A549 (cell line): ENCODE results near the gene TBC1D24. TPM values are rescaled to one million over a fixed set of nuclear protein-coding genes. Genes with fewer than 3 reads are reported as not detected.
A peak's percentile ranks its signal among the peaks of the same experiment; 100 is the strongest.
"Not testable (repeated sequence)": the region's sequence is repeated elsewhere in the genome, so short reads cannot be mapped to it uniquely, and the experiment has no call there.

ENCODE experiments used
- ATAC-seq, 2 experiments: fragments of 200-7000 bp in 1 of 2; fragments of >200 bp in 1 of 2; cut with Nextera tagmentation in 1 of 2; cut with Tn5 transposase in 1 of 2; 3 replicates each; pipeline versions ENCODE4 v1.8.0 to v1.9.1; 2018 to 2020; ENCODE audit warnings: mild to moderate bottlenecking in 1 of 2, moderate library complexity in 1 of 2
- CTCF ChIA-PET: fragments of 300-600 bp; sonication (Branson Sonifier 250); formaldehyde crosslinking; extraction: SDS; loops from one replicate; lab custom pipeline; 2021; ENCODE audit warnings: antibody characterized with exemption, inconsistent platforms; lab: Yijun Ruan, JAX
- POLR2A ChIA-PET: fragments of 350-600 bp; formaldehyde crosslinking; extraction: SDS; loops from one replicate; lab custom pipeline; 2021; ENCODE audit warnings: antibody characterized with exemption, inconsistent platforms; lab: Yijun Ruan, JAX
- DNase-seq, 2 experiments: peaks; one replicate each; pipeline versions ENCODE4 v3.0.0 to v3.0.0-alpha.2; 2011 to 2016; ENCODE audit warnings: low read depth in 1 of 2, low spot score in 1 of 2
- FAIRE-seq: peaks from 2 replicates; lab custom pipeline; 2011; peaks lifted over from hg19 to GRCh38; lab: Jason Lieb, UNC
- H3K27ac ChIP-seq, 2 experiments: fragments of >200 bp; sonication (Bioruptor Twin); formaldehyde crosslinking; 3 replicates each; pipeline ENCODE4 v1.5.1; 2016 to 2017
- H3K4me1 ChIP-seq: fragments of >200 bp; sonication (Bioruptor Twin); formaldehyde crosslinking; 3 replicates; pipeline ENCODE4 v1.6.1; 2016
- H3K4me2 ChIP-seq: fragments of >200 bp; sonication (Bioruptor Twin); formaldehyde crosslinking; 3 replicates; pipeline ENCODE4 v1.6.1; 2016
- H3K4me3 ChIP-seq: fragments of >200 bp; sonication (Bioruptor Twin); formaldehyde crosslinking; 3 replicates; pipeline ENCODE4 v1.5.1; 2016
- H3K9me3 ChIP-seq: fragments of >200 bp; sonication (Bioruptor Twin); formaldehyde crosslinking; 3 replicates; pipeline ENCODE4 v1.6.1; 2016
- ATOH8 ChIP-seq: fragments of 250-450 bp; sonication (Bioruptor Pico); IDR thresholded peaks from 2 replicates; pipeline ENCODE4 v1.5.0; 2020; ENCODE audit warnings: low read depth, mild to moderate bottlenecking, moderate library complexity
- CBX8 ChIP-seq: fragments of 200-600 bp; sonication (generic); IDR thresholded peaks from 2 replicates; pipeline ENCODE4 v1.6.1; 2016
- CEBPB ChIP-seq, 2 experiments: fragments of >200 bp in 1 of 2; sonication (Bioruptor Twin) in 1 of 2; formaldehyde crosslinking in 1 of 2; IDR thresholded peaks; 2 replicates each; pipeline ENCODE4 v1.6.1; 2012 to 2016
- CHD2 ChIP-seq: fragments of 150-350 bp; IDR thresholded peaks from 2 replicates; pipeline ENCODE4 v1.6.1; 2014; ENCODE audit warnings: low read length; ENCODE audit not compliant: partially characterized antibody
- EHMT2 ChIP-seq: fragments of 200-600 bp; sonication (generic); IDR thresholded peaks from 2 replicates; pipeline ENCODE4 v1.6.1; 2016; ENCODE audit warnings: antibody characterized with exemption, low read depth, mild to moderate bottlenecking, moderate library complexity
- EP300 ChIP-seq, 2 experiments: fragments of >200 bp; sonication (Bioruptor Twin); formaldehyde crosslinking; IDR thresholded peaks; 2 replicates in 1 of 2; 3 replicates in 1 of 2; pipeline ENCODE4 v1.6.1; 2016 to 2017
- FOSL2 ChIP-seq, 2 experiments: fragments of 450-650 bp in 1 of 2; fragments of >200 bp in 1 of 2; sonication (Bioruptor Twin) in 1 of 2; formaldehyde crosslinking; IDR thresholded peaks; 2 replicates each; pipeline versions ENCODE4 v1.5.0 to v1.6.1; 2016 to 2020; ENCODE audit warnings: mild to moderate bottlenecking in 1 of 2, moderate library complexity in 1 of 2
- FOXS1 ChIP-seq: fragments of 250-450 bp; sonication (Bioruptor Pico); IDR thresholded peaks from 2 replicates; pipeline ENCODE4 v1.5.0; 2020; ENCODE audit warnings: mild to moderate bottlenecking, moderate library complexity
- GATA3 ChIP-seq: IDR thresholded peaks from 2 replicates; pipeline ENCODE4 v1.6.1; 2012; ENCODE audit warnings: borderline replicate concordance
- HDAC2 ChIP-seq: fragments of 200-600 bp; sonication (generic); IDR thresholded peaks from 2 replicates; pipeline ENCODE4 v1.6.1; 2016
- HEYL ChIP-seq: fragments of 250-450 bp; sonication (Bioruptor Pico); IDR thresholded peaks from 2 replicates; pipeline ENCODE4 v1.8.0; 2021; ENCODE audit warnings: mild to moderate bottlenecking, moderate library complexity
- JUN ChIP-seq, 2 experiments: fragments of >200 bp; sonication (Bioruptor Twin); formaldehyde crosslinking; IDR thresholded peaks; 2 replicates in 1 of 2; 3 replicates in 1 of 2; pipeline ENCODE4 v1.6.1; 2016 to 2017
- JUNB ChIP-seq: fragments of >200 bp; sonication (Bioruptor Twin); formaldehyde crosslinking; IDR thresholded peaks from 2 replicates; pipeline ENCODE4 v1.6.1; 2016
- KDM1A ChIP-seq: fragments of 200-600 bp; sonication (generic); IDR thresholded peaks from 2 replicates; pipeline ENCODE4 v1.6.1; 2016; ENCODE audit warnings: low read depth, mild to moderate bottlenecking
- MAX ChIP-seq: IDR thresholded peaks from 2 replicates; pipeline ENCODE4 v1.6.1; 2012
- MAZ ChIP-seq: fragments of 150-350 bp; IDR thresholded peaks from 2 replicates; pipeline ENCODE4 v1.6.1; 2014; ENCODE audit warnings: antibody characterized with exemption, low read depth, low read length, borderline replicate concordance
- MYC ChIP-seq: IDR thresholded peaks from 2 replicates; pipeline ENCODE4 v1.6.1; 2012; ENCODE audit warnings: mild to moderate bottlenecking, inconsistent platforms, low read length, improper control_type of control experiment, borderline replicate concordance
- NPAS2 ChIP-seq: fragments of 250-450 bp; sonication (Bioruptor Pico); IDR thresholded peaks from 2 replicates; pipeline ENCODE4 v1.8.0; 2022; ENCODE audit warnings: mild to moderate bottlenecking, moderate library complexity, borderline replicate concordance
- PBX3 ChIP-seq: IDR thresholded peaks from 2 replicates; pipeline ENCODE4 v1.6.1; 2012
- PHF8 ChIP-seq: fragments of 200-600 bp; sonication (generic); IDR thresholded peaks from 2 replicates; pipeline ENCODE4 v1.6.1; 2016; ENCODE audit warnings: low read depth, mild to moderate bottlenecking, antibody characterized with exemption, moderate library complexity, borderline replicate concordance
- POLR2AphosphoS2 ChIP-seq: conservative IDR thresholded peaks from 2 replicates; pipeline ENCODE4 v1.6.1; 2012; ENCODE audit warnings: low read length, improper control_type of control experiment, inconsistent platforms
- REST ChIP-seq: fragments of 200-600 bp; sonication (generic); IDR thresholded peaks from 2 replicates; pipeline ENCODE4 v1.6.1; 2016; ENCODE audit warnings: antibody characterized with exemption, mild to moderate bottlenecking, moderate library complexity
- RNF2 ChIP-seq: fragments of 200-600 bp; sonication (generic); IDR thresholded peaks from 2 replicates; pipeline ENCODE4 v1.6.1; 2016; ENCODE audit warnings: low read depth, mild to moderate bottlenecking, antibody characterized with exemption, moderate library complexity, borderline replicate concordance
- SREBF2 ChIP-seq: fragments of 450-650 bp; IDR thresholded peaks from 2 replicates; pipeline ENCODE4 v1.6.1; 2014; ENCODE audit warnings: mild to moderate bottlenecking, moderate library complexity
- USF2 ChIP-seq: fragments of 450-650 bp; IDR thresholded peaks from 2 replicates; pipeline ENCODE4 v1.6.1; 2014; ENCODE audit warnings: antibody characterized with exemption
- ZC3H11A ChIP-seq: fragments of 450-650 bp; IDR thresholded peaks from 2 replicates; pipeline ENCODE4 v1.6.1; 2014; ENCODE audit warnings: antibody characterized with exemption, mild to moderate bottlenecking
- ZFP36 ChIP-seq: fragments of 450-650 bp; IDR thresholded peaks from 2 replicates; pipeline ENCODE4 v1.6.1; 2014; ENCODE audit warnings: borderline replicate concordance; ENCODE audit not compliant: partially characterized antibody
- ZNF302 ChIP-seq: fragments of 250-450 bp; sonication (Bioruptor Pico); IDR thresholded peaks from 2 replicates; pipeline ENCODE4 v1.9.0; 2021; ENCODE audit warnings: inconsistent platforms, mild to moderate bottlenecking, moderate library complexity
- WGBS: methylation state at CpG from one replicate; pipeline ENCODE4 v1.1.6; 2017; ENCODE audit errors: missing lambda C conversion rate; 5-methylcytosine and 5-hydroxymethylcytosine counted together
- polyA plus RNA-seq, 4 experiments: library from polyadenylated mRNA; depleted of rRNA in 3 of 4; stranded (reverse); fragments of >200 nt; fragmentation: RNase III in 1 of 4; extraction: RNeasy Plus Mini Kit Qiagen cat#74134 plus additional on column Dnase treatment in 1 of 4; gene quantifications; 2 replicates in 3 of 4; 3 replicates in 1 of 4; pipeline ENCODE4 v1.2.3, GENCODE V29; 2011 to 2017

Gene TBC1D24
- polyA plus RNA-seq, 2 of the 4 experiments (the other 2 are of a cell fraction), result 4.2 to 7.3 TPM

- TF ChIP-seq JUN (IDR thresholded peaks at IDR 0.05) (peak in 1 of 2 experiments; percentile 79; a peak in 2 of 5 replicates), REST (no peak), SREBF2 (no peak), ATOH8 (no peak), CBX8 (no peak), HDAC2 (no peak), USF2 (no peak), POLR2AphosphoS2 (no peak), CHD2 (no peak), MYC (no peak), HEYL (CRISPR knock-in tag) (no peak), MAZ (peak; percentile 69; the same call in 1 of the 2 replicates), MAX (no peak), KDM1A (no peak), GATA3 (no peak), JUNB (no peak), NPAS2 (CRISPR knock-in tag) (no peak), ZNF302 (CRISPR knock-in tag) (no peak), PHF8 (no peak), ZFP36 (no peak), FOXS1 (CRISPR knock-in tag) (no peak), CEBPB (IDR thresholded peaks at IDR 0.05) (no peak), RNF2 (no peak), ZC3H11A (no peak), PBX3 (peak; percentile 88), EP300 (IDR thresholded peaks at IDR 0.05) (no peak), FOSL2 (IDR thresholded peaks at IDR 0.05) (no peak), FOSL2 (CRISPR knock-in tag; IDR thresholded peaks at IDR 0.05) (no peak), EHMT2 (no peak)
Observed at GRCh38 chr16:2537451-2538379, 62.8 kb downstream of the TBC1D24 start, which contains the start of gene PDPK1 (continued).

GRCh38 chr16:2539192-2539844, 64.4 kb downstream of the TBC1D24 start:
- H3K9me3 ChIP-seq, CTCF ChIA-PET, ATAC-seq, FAIRE-seq, POLR2A ChIA-PET, H3K27ac ChIP-seq, DNase-seq: not testable (repeated sequence)
- WGBS, result 89% methylated on average over 24 of the region's 24 CpGs
- peak overlapping the region; percentile 55; the same call in 2 of the 3 replicates for H3K4me3 ChIP-seq
- H3K4me2 ChIP-seq, result peak overlapping the region; percentile 93
- peaks cover 18% of the 10 kb centered on the region for H3K4me1 ChIP-seq
